HEK293 (cell line): Measurements from ENCODE around the gene OVCH2.

Source experiments
- CTCF ChIA-PET: fragments of 350-600 bp; formaldehyde crosslinking; extraction: SDS; loops from one replicate; lab custom pipeline; 2021; ENCODE audit warnings: antibody characterized with exemption; lab: Yijun Ruan, JAX
- POLR2A ChIA-PET: fragments of 300-600 bp; formaldehyde crosslinking; extraction: SDS; loops from one replicate; lab custom pipeline; 2020; ENCODE audit warnings: antibody characterized with exemption, inconsistent platforms; lab: Yijun Ruan, JAX
- H3K27ac ChIP-seq: fragments of 200-500 bp; sonication (Bioruptor generic); 2 replicates; pipeline ENCODE4 v1.5.1; 2014; ENCODE audit warnings: low read depth, low read length, control low read depth, inconsistent platforms; ENCODE audit errors: extremely low read depth
- H3K36me3 ChIP-seq, 2 experiments: fragments of 200-500 bp in 1 of 2; sonication (Bioruptor generic) in 1 of 2; 1 replicate in 1 of 2; 2 replicates in 1 of 2; pipeline ENCODE4 v1.5.1; 2014 to 2017; ENCODE audit warnings: inconsistent platforms in 2 of 2, low read length in 2 of 2; ENCODE audit not compliant: control insufficient read depth in 2 of 2, insufficient read depth in 1 of 2
- H3K4me1 ChIP-seq: fragments of 200-500 bp; sonication (Bioruptor generic); 2 replicates; pipeline ENCODE4 v1.5.1; 2014; ENCODE audit warnings: mild to moderate bottlenecking, low read length, inconsistent platforms; ENCODE audit not compliant: control insufficient read depth, insufficient read depth
- H3K4me3 ChIP-seq: 2 replicates; pipeline ENCODE4 v1.5.1; 2011; ENCODE audit warnings: low read depth, mild to moderate bottlenecking, control low read depth, low read length, moderate library complexity
- H3K9me3 ChIP-seq: fragments of 200-500 bp; sonication (Bioruptor generic); 2 replicates; pipeline ENCODE4 v1.5.1; 2014; ENCODE audit warnings: low read depth, low read length, inconsistent platforms; ENCODE audit not compliant: control insufficient read depth, insufficient read depth
- BCL11B ChIP-seq: fragments of 450-650 bp; formaldehyde crosslinking; IDR thresholded peaks from 2 replicates; pipeline ENCODE4 v1.5.1; 2016; ENCODE audit warnings: low read depth, missing biosample characterization, missing genetic modification characterization
- GLIS1 ChIP-seq: fragments of 450-650 bp; formaldehyde crosslinking; IDR thresholded peaks from 2 replicates; pipeline ENCODE4 v1.5.1; 2016; ENCODE audit warnings: missing biosample characterization, missing genetic modification characterization
- KLF1 ChIP-seq: fragments of 450-650 bp; formaldehyde crosslinking; IDR thresholded peaks from 2 replicates; pipeline ENCODE4 v1.5.1; 2016; ENCODE audit warnings: missing biosample characterization, missing genetic modification characterization
- OSR2 ChIP-seq: fragments of 450-650 bp; formaldehyde crosslinking; IDR thresholded peaks from 2 replicates; pipeline ENCODE4 v1.5.1; 2016; ENCODE audit warnings: missing biosample characterization, missing genetic modification characterization
- ZBTB20 ChIP-seq: fragments of 450-650 bp; formaldehyde crosslinking; IDR thresholded peaks from 2 replicates; pipeline ENCODE4 v1.5.1; 2016; ENCODE audit warnings: missing biosample characterization, missing genetic modification characterization
- ZEB2 ChIP-seq: fragments of 450-650 bp; formaldehyde crosslinking; IDR thresholded peaks from 2 replicates; pipeline ENCODE4 v1.5.1; 2016; ENCODE audit warnings: missing biosample characterization, missing genetic modification characterization
- ZFHX2 ChIP-seq: fragments of 450-650 bp; formaldehyde crosslinking; conservative IDR thresholded peaks from 2 replicates; pipeline ENCODE4 v1.5.1; 2016; ENCODE audit warnings: missing biosample characterization, missing genetic modification characterization
- ZNF10 ChIP-seq: fragments of 450-650 bp; formaldehyde crosslinking; IDR thresholded peaks from 2 replicates; pipeline ENCODE4 v1.5.1; 2017; ENCODE audit warnings: missing biosample characterization, missing genetic modification characterization
- ZNF114 ChIP-seq: fragments of 450-650 bp; formaldehyde crosslinking; IDR thresholded peaks from 2 replicates; pipeline ENCODE4 v1.5.0; 2017; ENCODE audit warnings: missing biosample characterization, missing genetic modification characterization
- ZNF138 ChIP-seq: fragments of 450-650 bp; formaldehyde crosslinking; IDR thresholded peaks from 2 replicates; pipeline ENCODE4 v1.5.1; 2016; ENCODE audit warnings: missing biosample characterization, missing genetic modification characterization, borderline replicate concordance
- ZNF211 ChIP-seq: fragments of 450-650 bp; formaldehyde crosslinking; IDR thresholded peaks from 2 replicates; pipeline ENCODE4 v1.5.1; 2016; ENCODE audit warnings: low read depth, missing biosample characterization, missing genetic modification characterization
- ZNF449 ChIP-seq: fragments of 450-650 bp; formaldehyde crosslinking; IDR thresholded peaks from 2 replicates; pipeline ENCODE4 v1.5.1; 2017; ENCODE audit warnings: missing biosample characterization, mild to moderate bottlenecking, missing genetic modification characterization, moderate library complexity
- ZNF530 ChIP-seq: fragments of 450-650 bp; formaldehyde crosslinking; IDR thresholded peaks from 2 replicates; pipeline ENCODE4 v1.5.1; 2016; ENCODE audit warnings: low read depth, missing biosample characterization, missing genetic modification characterization
- ZNF558 ChIP-seq: fragments of 450-650 bp; formaldehyde crosslinking; IDR thresholded peaks from 2 replicates; pipeline ENCODE4 v1.5.1; 2016; ENCODE audit warnings: missing biosample characterization, missing genetic modification characterization
- ZNF580 ChIP-seq: fragments of 450-650 bp; formaldehyde crosslinking; IDR thresholded peaks from 2 replicates; pipeline ENCODE4 v1.5.1; 2016; ENCODE audit warnings: missing biosample characterization, missing genetic modification characterization
- ZNF654 ChIP-seq: fragments of 450-650 bp; formaldehyde crosslinking; IDR thresholded peaks from 2 replicates; pipeline ENCODE4 v1.5.1; 2016; ENCODE audit warnings: low read depth, missing biosample characterization, missing genetic modification characterization
- ZSCAN16 ChIP-seq: fragments of 450-650 bp; formaldehyde crosslinking; IDR thresholded peaks from 2 replicates; pipeline ENCODE4 v1.5.1; 2016; ENCODE audit warnings: missing biosample characterization, missing genetic modification characterization
- TF ChIP-seq, protein P1 (sequence below): fragments of 450-650 bp; formaldehyde crosslinking; IDR thresholded peaks from 2 replicates; pipeline ENCODE4 v1.5.1; 2016; ENCODE audit warnings: missing biosample characterization, missing genetic modification characterization
- TF ChIP-seq, protein P2 (sequence below): fragments of 450-650 bp; formaldehyde crosslinking; IDR thresholded peaks from 2 replicates; pipeline ENCODE4 v1.5.1; 2016; ENCODE audit warnings: missing biosample characterization, missing genetic modification characterization

The OVCH2 gene

GRCh38 chr11:7657306-7658025 lies 48.8 kb downstream of the OVCH2 start:
- TF ChIP-seq ZBTB20 (tag by site-specific recombination) (no peak), KLF1 (tag by site-specific recombination) (peak; percentile 33; the same call in 1 of the 2 replicates), GLIS1 (tag by site-specific recombination) (peak; percentile 19; the same call in 1 of the 2 replicates), ZNF654 (tag by site-specific recombination) (peak; percentile 73), ZSCAN16 (tag by site-specific recombination) (no peak)
- TF ChIP-seq, protein P1, sequence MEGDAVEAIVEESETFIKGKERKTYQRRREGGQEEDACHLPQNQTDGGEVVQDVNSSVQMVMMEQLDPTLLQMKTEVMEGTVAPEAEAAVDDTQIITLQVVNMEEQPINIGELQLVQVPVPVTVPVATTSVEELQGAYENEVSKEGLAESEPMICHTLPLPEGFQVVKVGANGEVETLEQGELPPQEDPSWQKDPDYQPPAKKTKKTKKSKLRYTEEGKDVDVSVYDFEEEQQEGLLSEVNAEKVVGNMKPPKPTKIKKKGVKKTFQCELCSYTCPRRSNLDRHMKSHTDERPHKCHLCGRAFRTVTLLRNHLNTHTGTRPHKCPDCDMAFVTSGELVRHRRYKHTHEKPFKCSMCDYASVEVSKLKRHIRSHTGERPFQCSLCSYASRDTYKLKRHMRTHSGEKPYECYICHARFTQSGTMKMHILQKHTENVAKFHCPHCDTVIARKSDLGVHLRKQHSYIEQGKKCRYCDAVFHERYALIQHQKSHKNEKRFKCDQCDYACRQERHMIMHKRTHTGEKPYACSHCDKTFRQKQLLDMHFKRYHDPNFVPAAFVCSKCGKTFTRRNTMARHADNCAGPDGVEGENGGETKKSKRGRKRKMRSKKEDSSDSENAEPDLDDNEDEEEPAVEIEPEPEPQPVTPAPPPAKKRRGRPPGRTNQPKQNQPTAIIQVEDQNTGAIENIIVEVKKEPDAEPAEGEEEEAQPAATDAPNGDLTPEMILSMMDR (tag by site-specific recombination) = peak; percentile 82
- no peak overlapping the region for H3K27ac ChIP-seq
- H3K36me3 ChIP-seq = peaks cover 0 to 30% of the 10 kb centered on the region in 2 experiments; a peak in 1 of 3 replicates
- CTCF ChIA-PET = interaction anchor here (0.6 to 6.7 kb wide), 32 partner anchors 8 to 969 kb away, joined by 3 to 124 read pairs (median 5); partner anchors contain the start of gene PPFIBP2
- POLR2A ChIA-PET = no interaction called here
- H3K9me3 ChIP-seq = no peaks in the 10 kb centered on the region
- H3K4me3 ChIP-seq = no peak overlapping the region
- no peaks in the 10 kb centered on the region for H3K4me1 ChIP-seq

- Histone ChIP-seq H3K9me3 (no peaks in the 10 kb centered on the region), H3K36me3 (peaks cover 0 to 38% of the 10 kb centered on the region in 2 experiments; a peak in 1 of 3 replicates), H3K4me3 (no peak overlapping the region), H3K4me1 (no peaks in the 10 kb centered on the region), H3K27ac (no peak overlapping the region)
- CTCF ChIA-PET = interaction anchor here (0.6 to 6.7 kb wide), 29 partner anchors 8 to 844 kb away, joined by 3 to 124 read pairs (median 5); partner anchors contain the start of gene PPFIBP2
- no peak for TF ChIP-seq ZNF558 (tag by site-specific recombination)
- TF ChIP-seq ZNF449 (tag by site-specific recombination) = no peak
- TF ChIP-seq ZNF211 (tag by site-specific recombination) = no peak
- TF ChIP-seq ZFHX2 (tag by site-specific recombination) = no peak
- POLR2A ChIA-PET = no interaction called here
These were observed 49.6 kb downstream of the OVCH2 start for GRCh38 chr11:7656704-7657103.

- no peak overlapping the region for H3K27ac ChIP-seq
- POLR2A ChIA-PET = no interaction called here
- no peaks in the 10 kb centered on the region for H3K9me3 ChIP-seq
- CTCF ChIA-PET = interaction anchor here (0.5 to 6.7 kb wide), 6 partner anchors 10 to 557 kb away, joined by 3 to 124 read pairs (median 3); no protein-coding TSS in a partner anchor
- no peak for TF ChIP-seq ZEB2 (tag by site-specific recombination)
- TF ChIP-seq OSR2 (tag by site-specific recombination) = no peak
- no peak for TF ChIP-seq ZBTB20 (tag by site-specific recombination)
- no peak for TF ChIP-seq BCL11B
- no peak for TF ChIP-seq ZNF114 (tag by site-specific recombination)
- TF ChIP-seq ZNF138 (tag by site-specific recombination) = no peak
- TF ChIP-seq, protein P2, sequence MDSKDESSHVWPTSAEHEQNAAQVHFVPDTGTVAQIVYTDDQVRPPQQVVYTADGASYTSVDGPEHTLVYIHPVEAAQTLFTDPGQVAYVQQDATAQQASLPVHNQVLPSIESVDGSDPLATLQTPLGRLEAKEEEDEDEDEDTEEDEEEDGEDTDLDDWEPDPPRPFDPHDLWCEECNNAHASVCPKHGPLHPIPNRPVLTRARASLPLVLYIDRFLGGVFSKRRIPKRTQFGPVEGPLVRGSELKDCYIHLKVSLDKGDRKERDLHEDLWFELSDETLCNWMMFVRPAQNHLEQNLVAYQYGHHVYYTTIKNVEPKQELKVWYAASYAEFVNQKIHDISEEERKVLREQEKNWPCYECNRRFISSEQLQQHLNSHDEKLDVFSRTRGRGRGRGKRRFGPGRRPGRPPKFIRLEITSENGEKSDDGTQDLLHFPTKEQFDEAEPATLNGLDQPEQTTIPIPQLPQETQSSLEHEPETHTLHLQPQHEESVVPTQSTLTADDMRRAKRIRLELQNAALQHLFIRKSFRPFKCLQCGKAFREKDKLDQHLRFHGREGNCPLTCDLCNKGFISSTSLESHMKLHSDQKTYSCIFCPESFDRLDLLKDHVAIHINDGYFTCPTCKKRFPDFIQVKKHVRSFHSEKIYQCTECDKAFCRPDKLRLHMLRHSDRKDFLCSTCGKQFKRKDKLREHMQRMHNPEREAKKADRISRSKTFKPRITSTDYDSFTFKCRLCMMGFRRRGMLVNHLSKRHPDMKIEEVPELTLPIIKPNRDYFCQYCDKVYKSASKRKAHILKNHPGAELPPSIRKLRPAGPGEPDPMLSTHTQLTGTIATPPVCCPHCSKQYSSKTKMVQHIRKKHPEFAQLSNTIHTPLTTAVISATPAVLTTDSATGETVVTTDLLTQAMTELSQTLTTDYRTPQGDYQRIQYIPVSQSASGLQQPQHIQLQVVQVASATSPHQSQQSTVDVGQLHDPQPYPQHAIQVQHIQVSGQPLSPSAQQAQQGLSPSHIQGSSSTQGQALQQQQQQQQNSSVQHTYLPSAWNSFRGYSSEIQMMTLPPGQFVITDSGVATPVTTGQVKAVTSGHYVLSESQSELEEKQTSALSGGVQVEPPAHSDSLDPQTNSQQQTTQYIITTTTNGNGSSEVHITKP = no peak
- TF ChIP-seq ZNF580 (tag by site-specific recombination) = no peak
- TF ChIP-seq ZNF530 (tag by site-specific recombination) = no peak
- TF ChIP-seq ZNF10 (tag by site-specific recombination) = no peak
- H3K4me3 ChIP-seq = no peak overlapping the region
- H3K36me3 ChIP-seq = peaks cover 0 to 50% of the 10 kb centered on the region in 2 experiments; a peak in 1 of 3 replicates
- no peaks in the 10 kb centered on the region for H3K4me1 ChIP-seq
These were observed 50.7 kb downstream of the OVCH2 start for GRCh38 chr11:7655253-7656217.
